K562 (cell line): ENCODE data around the gene PRCP. TPM values are rescaled to one million over a fixed set of nuclear protein-coding genes. Genes with fewer than 3 reads are reported as not detected.

Experiments
- ATAC-seq: fragments of 200-7000 bp; cut with Tn5 transposase; 3 replicates; pipeline ENCODE4 v1.9.1; 2020; ENCODE audit warnings: moderate library complexity
- BruUV-seq: library from RNA; stranded (reverse); fragments of 400-500 nt; replicated peaks from 2 replicates; lab custom pipeline; 2021; lab: Mats Ljungman, UMichigan
- CTCF ChIA-PET: fragments of 300-600 bp; formaldehyde crosslinking; extraction: SDS; loops from one replicate; lab custom pipeline; 2021; ENCODE audit warnings: low intra/inter-chr PET ratio; lab: Yijun Ruan, JAX
- POLR2A ChIA-PET: fragments of 300-600, 350-650 bp; sonication (Branson Sonifier 250); formaldehyde crosslinking; extraction: SDS; loops from one replicate; lab custom pipeline; 2021; ENCODE audit warnings: antibody characterized with exemption, inconsistent platforms; lab: Yijun Ruan, JAX
- DNase-seq, 4 experiments: peaks; one replicate each; pipeline versions ENCODE4 v3.0.0 to v3.0.0-alpha.2; 2011 to 2018; ENCODE audit warnings: low spot score in 3 of 4, mixed read lengths in 3 of 4; ENCODE audit errors: extremely low read depth in 1 of 4
- FAIRE-seq: peaks from 2 replicates; lab custom pipeline; 2011; peaks lifted over from hg19 to GRCh38; lab: Jason Lieb, UNC
- H2AFZ ChIP-seq: 2 replicates; pipeline ENCODE4 v1.6.0; 2011; ENCODE audit warnings: low read depth, low read length, control low read depth, inconsistent platforms
- H3K27ac ChIP-seq: fragments of 200-600 bp; 3 replicates; pipeline ENCODE4 v1.8.0; 2011; ENCODE audit warnings: low read depth, mild to moderate bottlenecking, control low read depth, inconsistent platforms, low read length, moderate library complexity, mixed read lengths; ENCODE audit errors: extremely low read depth
- H3K27me3 ChIP-seq, 2 experiments: fragments of 300-600 bp in 1 of 2; 2 replicates in 1 of 2; 3 replicates in 1 of 2; pipeline versions ENCODE4 v1.6.0 to v1.8.0; 2011; ENCODE audit warnings: inconsistent platforms in 2 of 2, low read length in 2 of 2, mild to moderate bottlenecking in 1 of 2, mixed read lengths in 1 of 2, moderate library complexity in 1 of 2; ENCODE audit not compliant: control insufficient read depth in 2 of 2, insufficient read depth in 2 of 2
- H3K36me3 ChIP-seq: fragments of 300-600 bp; 3 replicates; pipeline ENCODE4 v1.8.0; 2011; ENCODE audit warnings: mild to moderate bottlenecking, low read length, inconsistent platforms; ENCODE audit not compliant: control insufficient read depth, insufficient read depth
- H3K4me1 ChIP-seq, 2 experiments: fragments of 200-600 bp in 1 of 2; replicated peaks in 1 of 2; 2 replicates in 1 of 2; 3 replicates in 1 of 2; pipeline versions ENCODE4 v1.5.1 to v1.8.0; 2011; ENCODE audit warnings: inconsistent platforms in 2 of 2, low read length in 2 of 2, mild to moderate bottlenecking in 1 of 2, mixed read lengths in 1 of 2, moderate library complexity in 1 of 2; ENCODE audit not compliant: control insufficient read depth in 2 of 2, insufficient read depth in 2 of 2
- H3K4me2 ChIP-seq: 2 replicates; pipeline ENCODE4 v1.6.1; 2011; ENCODE audit warnings: low read length, control low read depth, inconsistent platforms, mixed read lengths; ENCODE audit not compliant: insufficient read depth
- H3K4me3 ChIP-seq: fragments of 200-600 bp; sonication (generic), shearing (Covaris generic); 2 replicates; pipeline ENCODE4 v1.5.1; 2016; ENCODE audit warnings: control low read depth, inconsistent platforms
- H3K79me2 ChIP-seq: fragments of 200-600 bp; 3 replicates; pipeline ENCODE4 v1.8.0; 2011; ENCODE audit warnings: low read length, inconsistent platforms; ENCODE audit not compliant: control insufficient read depth, insufficient read depth
- H3K9ac ChIP-seq, 2 experiments: 2 replicates each; pipeline versions ENCODE4 v1.6.0 to v1.6.1; 2011; ENCODE audit warnings: low read depth in 2 of 2, low read length in 2 of 2, control low read depth in 1 of 2, inconsistent platforms in 1 of 2, mild to moderate bottlenecking in 1 of 2, mixed read lengths in 1 of 2; ENCODE audit not compliant: insufficient read depth in 1 of 2
- H3K9me1 ChIP-seq: one replicate; pipeline ENCODE4 v1.6.0; 2011; ENCODE audit warnings: inconsistent platforms, mild to moderate bottlenecking, low read length, moderate library complexity; ENCODE audit not compliant: control insufficient read depth, insufficient read depth
- H3K9me3 ChIP-seq: replicated peaks from 2 replicates; pipeline ENCODE4 v1.5.1; 2011; ENCODE audit warnings: low read depth, low read length, inconsistent platforms; ENCODE audit not compliant: control insufficient read depth, insufficient read depth
- H4K20me1 ChIP-seq: replicated peaks from 2 replicates; pipeline ENCODE4 v1.6.1; 2011; ENCODE audit warnings: low read length, inconsistent platforms, mixed read lengths; ENCODE audit not compliant: control insufficient read depth, insufficient read depth
- FOXJ2 ChIP-seq: fragments of 200-800 bp; sonication (Bioruptor generic); IDR thresholded peaks from 2 replicates; pipeline ENCODE4 v1.6.1; 2016; ENCODE audit warnings: missing genetic modification characterization, missing compliant biosample characterization
- NR2C2 ChIP-seq, 2 experiments: fragments of 200-800 bp in 1 of 2; sonication (Bioruptor generic) in 1 of 2; sonication (generic) in 1 of 2; formaldehyde crosslinking in 1 of 2; IDR thresholded peaks; 2 replicates each; pipeline versions ENCODE4 v1.6.1 to v1.8.0; 2016 to 2022; ENCODE audit warnings: mild to moderate bottlenecking in 1 of 2, missing compliant biosample characterization in 1 of 2, missing genetic modification characterization in 1 of 2, missing genetic modification reagents in 1 of 2
- ZNF318 ChIP-seq, 2 experiments: fragments of 450-650 bp; IDR thresholded peaks; 2 replicates each; pipeline ENCODE4 v1.6.1; 2016; ENCODE audit warnings: mild to moderate bottlenecking in 2 of 2, borderline replicate concordance in 1 of 2, low read depth in 1 of 2, moderate library complexity in 1 of 2
- WGBS: fragments of 100-300 bp; shearing (Covaris generic); methylation state at CpG from one replicate; pipeline ENCODE4 v1.1.6; 2016; ENCODE audit warnings: low coverage, mixed read lengths; ENCODE audit not compliant: insufficient coverage; ENCODE audit errors: missing lambda C conversion rate; 5-methylcytosine and 5-hydroxymethylcytosine counted together
- in situ Hi-C: fragments of 300-500 bp; cut with MboI; formaldehyde crosslinking; loops from 4 replicates; pipeline ENCODE4 v1.15.0; 2018; ENCODE audit warnings: inconsistent platforms, mixed read lengths
- intact Hi-C: fragments of 100-400 bp; cut with micrococcal nuclease; formaldehyde crosslinking; loops from 2 replicates; pipeline ENCODE4 v1.14.2; 2022
- polyA plus RNA-seq, 8 experiments: library from polyadenylated mRNA; depleted of rRNA in 4 of 8; stranded (reverse) in 5 of 8; unstranded in 3 of 8; fragments of >200 nt; fragmentation: Nextera tagmentation in 2 of 8; fragmentation: Illumina TruSeq in 1 of 8; extraction: Ambion mirVana in 2 of 8; extraction: Trizol in 1 of 8; gene quantifications; 2 replicates each; pipeline versions ENCODE4 v1.2.1 to v1.2.3, GENCODE V29; 2011 to 2014; ENCODE audit warnings: inconsistent platforms in 1 of 8, missing spikeins in 1 of 8
- total RNA-seq, 7 experiments: library from RNA; depleted of rRNA in 6 of 7; stranded (reverse); fragments of >200 nt in 6 of 7; fragmentation: Illumina TruSeq in 2 of 7; extraction: Trizol in 2 of 7; gene quantifications; 2 replicates each; pipeline versions ENCODE4 v1.2.1 to v1.2.3, GENCODE V29; 2011 to 2021; ENCODE audit warnings: low replicate concordance in 1 of 7

PRCP gene
- total and polyA plus RNA-seq, 9 of the 15 experiments (the other 6 are each of a cell fraction or from before 2014, with no cell fraction given), result 9.5 to 43.1 (median 23.2) TPM

GRCh38 chr11:82936261-82936660 is 36.0 kb upstream of the PRCP start:
- Histone ChIP-seq H3K36me3 (peaks cover 40% of the 10 kb centered on the region), H3K79me2 (no peaks in the 10 kb centered on the region), H3K9ac (no peak overlapping the region), H3K4me2 (no peak overlapping the region), H3K27me3 (no peaks in the 10 kb centered on the region), H3K27ac (no peak overlapping the region), H3K9me1 (no peaks in the 10 kb centered on the region), H3K4me3 (no peak overlapping the region), H3K4me1 (peaks cover 0 to 9% of the 10 kb centered on the region in 2 experiments; a peak in 2 of 5 replicates), H2AFZ (no peak overlapping the region), H3K9me3 (no peaks in the 10 kb centered on the region), H4K20me1 (no peaks in the 10 kb centered on the region)
- POLR2A ChIA-PET, result no interaction called here
- intact Hi-C loops, result no loop called here
- WGBS, result 85% methylated on average over 3 of the region's 3 CpGs
- TF ChIP-seq NR2C2 (CRISPR knock-in tag; IDR thresholded peaks at IDR 0.05) (no peak), NR2C2 (tag; IDR thresholded peaks at IDR 0.05) (no peak), FOXJ2 (no peak), ZNF318 (IDR thresholded peaks at IDR 0.05; ENCODE audit: borderline replicate concordance in 1 of 2, low read depth in 1 of 2) (no peak)
- in situ Hi-C loops, result no loop called here
- no TSS peak for BruUV-seq
- no peak for ATAC-seq
- FAIRE-seq, result no peak
- CTCF ChIA-PET, result no interaction called here
- no peak for DNase-seq
